GM19372 (cell line): ENCODE results near the gene CCR9.

Source experiments
- ATAC-seq: cut with Tn5 transposase; IDR thresholded peaks from one replicate; pipeline ENCODE4 v1.9.1; 2021; ENCODE audit warnings: mild to moderate bottlenecking, low read depth, moderate library complexity; ENCODE audit not compliant: unreplicated experiment

The CCR9 gene

DNA sequence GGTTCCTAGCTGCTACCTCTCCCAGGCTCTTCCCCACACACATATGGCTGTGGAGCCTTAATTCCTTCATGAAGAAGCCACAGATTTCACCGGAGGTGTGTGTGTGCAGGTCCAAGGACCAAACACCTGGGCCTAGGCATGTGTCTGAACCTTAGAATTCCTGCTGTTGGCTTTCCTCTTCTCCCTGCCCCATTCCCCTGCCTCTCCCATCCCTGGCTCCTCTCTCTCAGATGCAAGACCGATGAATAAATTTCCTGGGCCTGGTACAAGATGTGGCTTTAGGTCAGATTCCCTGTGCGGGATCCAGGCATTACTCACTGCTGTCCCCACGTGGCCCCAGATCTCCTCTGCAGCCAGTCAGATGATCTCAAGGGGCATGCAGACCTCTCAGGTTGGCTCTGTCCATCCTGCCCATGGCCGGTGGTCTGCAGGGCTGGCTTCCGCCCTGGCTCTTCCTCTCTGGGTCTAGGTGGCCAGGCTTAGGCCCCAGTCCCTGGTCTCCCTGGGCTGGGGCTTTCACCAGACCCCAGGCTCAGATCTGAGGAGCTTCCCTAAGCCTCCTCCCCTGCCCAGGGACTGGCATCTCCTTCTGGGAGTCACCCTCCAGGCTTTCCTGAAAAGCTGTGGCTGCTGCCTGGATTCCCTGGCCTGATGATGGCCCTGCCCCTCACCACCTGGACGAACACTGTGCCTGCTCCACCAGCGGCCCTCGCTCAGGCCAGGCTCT is 20.5 kb downstream of the CCR9 start:
- ATAC-seq = no peak

GRCh38 chr3:45907769-45908705 is 21.7 kb downstream of the CCR9 start:
- no peak for ATAC-seq

DNA sequence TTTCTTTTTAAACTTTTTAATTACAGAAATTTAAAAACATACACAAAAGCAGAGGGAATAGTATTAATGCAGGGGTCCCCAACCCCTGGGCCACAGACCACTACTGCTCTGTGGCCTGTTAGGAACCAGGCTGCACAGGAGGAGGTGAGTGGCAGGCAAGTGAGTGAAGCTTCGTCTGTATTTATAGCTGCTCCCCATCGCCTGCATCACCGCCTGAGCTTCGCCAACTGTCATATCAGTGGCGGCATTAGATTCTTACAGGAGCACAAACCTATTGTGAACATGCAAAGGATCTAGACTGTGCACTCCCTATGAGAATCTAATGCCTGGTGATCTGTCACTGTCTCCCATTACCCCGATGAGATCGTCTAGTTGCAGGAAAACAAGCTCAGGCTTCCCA is 22.4 kb downstream of the CCR9 start:
- no peak for ATAC-seq

- no peak for ATAC-seq
Observed at GRCh38 chr3:45909542-45909941, 23.2 kb downstream of the CCR9 start.

DNA sequence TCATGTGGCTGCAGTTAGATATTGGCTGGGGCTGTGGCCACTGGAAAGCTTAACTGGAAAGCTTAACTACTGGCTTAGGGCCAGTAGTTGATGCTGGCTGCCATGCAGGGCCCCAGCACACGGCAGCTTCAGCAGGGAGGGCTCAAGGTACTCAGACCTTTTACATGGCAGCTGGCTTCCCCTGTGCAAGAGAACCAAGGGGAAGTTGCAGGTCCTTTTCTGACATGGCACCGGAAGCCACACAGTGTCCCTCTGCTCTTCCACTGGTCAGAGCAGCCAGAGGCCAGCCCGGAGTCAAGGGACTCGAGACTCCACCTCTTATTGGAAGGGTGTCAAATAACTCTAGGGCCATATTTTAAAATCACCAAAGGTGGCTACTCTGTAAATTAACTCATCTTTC is 24.5 kb downstream of the CCR9 start:
- no peak for ATAC-seq

DNA sequence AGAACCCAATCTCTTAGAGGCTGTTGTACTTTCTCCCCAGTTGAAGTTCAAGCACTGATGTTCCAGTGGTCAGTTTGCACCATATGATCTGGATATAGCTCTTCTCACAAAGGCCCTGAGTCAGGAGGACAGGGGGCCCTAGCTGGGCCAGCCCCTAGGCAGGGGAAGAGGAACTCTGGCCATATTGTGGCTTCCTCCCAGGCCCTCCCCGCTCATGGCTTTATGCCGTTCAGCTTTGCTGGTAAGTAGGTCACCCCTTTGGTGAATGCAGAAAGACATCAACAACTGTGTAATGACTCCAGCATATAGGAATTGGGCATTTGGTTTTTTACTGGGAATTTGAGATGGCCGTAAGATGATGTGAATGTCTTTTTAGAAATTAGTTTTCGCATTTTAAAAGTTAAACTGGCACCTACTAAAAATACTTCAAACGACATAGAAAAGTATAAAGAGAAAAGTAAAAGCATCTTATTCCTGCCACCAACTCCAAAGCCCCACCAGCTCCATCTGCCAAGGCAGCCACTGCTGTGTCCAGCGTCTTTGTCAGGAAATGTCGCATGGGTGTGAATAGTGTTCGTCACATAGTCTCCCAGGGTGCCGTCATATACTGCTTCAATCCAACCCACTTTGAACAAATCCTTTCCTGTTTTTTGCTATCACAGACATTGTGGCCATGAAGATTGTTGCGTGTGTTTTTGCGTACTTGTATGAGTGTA is 25.3 kb downstream of the CCR9 start:
- ATAC-seq = no peak

GRCh38 chr3:45912435-45912834 is 26.1 kb downstream of the CCR9 start:
- no peak for ATAC-seq

GRCh38 chr3:45914362-45915058 is 28.2 kb downstream of the CCR9 start:
- ATAC-seq = no peak

- ATAC-seq = no peak
Observed at GRCh38 chr3:45915059-45915439, 28.7 kb downstream of the CCR9 start.

- ATAC-seq = peak; percentile 90
Observed at GRCh38 chr3:45915518-45916231, 29.3 kb downstream of the CCR9 start.

DNA sequence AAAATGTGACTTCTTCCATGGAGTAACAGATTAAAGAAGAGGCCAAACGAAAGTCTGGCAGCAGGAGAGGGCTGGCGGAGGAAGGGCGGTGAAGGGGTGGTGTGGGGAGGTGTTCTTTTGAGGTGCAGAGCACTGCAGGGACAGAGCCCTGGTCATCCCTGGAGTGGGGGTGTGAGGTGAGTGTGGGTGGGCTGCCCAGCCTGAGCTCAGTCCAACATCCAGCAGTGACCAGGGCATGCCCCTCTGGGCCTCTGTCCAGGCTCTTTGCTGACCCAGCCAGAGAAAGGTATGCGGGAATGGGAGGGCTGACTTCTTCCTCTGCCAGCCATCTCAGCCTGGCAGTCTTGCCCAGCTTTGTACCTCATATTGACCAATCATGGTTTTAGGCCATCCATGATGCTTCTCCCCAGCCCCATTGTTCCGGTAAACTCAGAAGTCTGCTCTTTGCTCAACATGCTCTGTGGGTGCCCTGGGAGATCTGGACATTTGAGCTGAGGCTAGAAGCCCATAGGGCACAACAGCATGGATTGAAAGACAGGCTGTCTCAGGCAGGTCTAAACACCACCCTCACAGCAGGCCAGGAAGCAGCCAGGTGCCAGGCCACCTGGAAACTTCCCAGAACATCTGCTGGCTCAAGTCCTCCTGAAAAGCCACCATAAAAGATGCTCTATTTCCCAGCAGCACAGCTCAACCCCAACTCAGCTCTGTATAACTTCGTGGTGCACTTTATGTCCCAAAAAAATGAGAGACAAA is 31.0 kb downstream of the CCR9 start:
- ATAC-seq = no peak

DNA sequence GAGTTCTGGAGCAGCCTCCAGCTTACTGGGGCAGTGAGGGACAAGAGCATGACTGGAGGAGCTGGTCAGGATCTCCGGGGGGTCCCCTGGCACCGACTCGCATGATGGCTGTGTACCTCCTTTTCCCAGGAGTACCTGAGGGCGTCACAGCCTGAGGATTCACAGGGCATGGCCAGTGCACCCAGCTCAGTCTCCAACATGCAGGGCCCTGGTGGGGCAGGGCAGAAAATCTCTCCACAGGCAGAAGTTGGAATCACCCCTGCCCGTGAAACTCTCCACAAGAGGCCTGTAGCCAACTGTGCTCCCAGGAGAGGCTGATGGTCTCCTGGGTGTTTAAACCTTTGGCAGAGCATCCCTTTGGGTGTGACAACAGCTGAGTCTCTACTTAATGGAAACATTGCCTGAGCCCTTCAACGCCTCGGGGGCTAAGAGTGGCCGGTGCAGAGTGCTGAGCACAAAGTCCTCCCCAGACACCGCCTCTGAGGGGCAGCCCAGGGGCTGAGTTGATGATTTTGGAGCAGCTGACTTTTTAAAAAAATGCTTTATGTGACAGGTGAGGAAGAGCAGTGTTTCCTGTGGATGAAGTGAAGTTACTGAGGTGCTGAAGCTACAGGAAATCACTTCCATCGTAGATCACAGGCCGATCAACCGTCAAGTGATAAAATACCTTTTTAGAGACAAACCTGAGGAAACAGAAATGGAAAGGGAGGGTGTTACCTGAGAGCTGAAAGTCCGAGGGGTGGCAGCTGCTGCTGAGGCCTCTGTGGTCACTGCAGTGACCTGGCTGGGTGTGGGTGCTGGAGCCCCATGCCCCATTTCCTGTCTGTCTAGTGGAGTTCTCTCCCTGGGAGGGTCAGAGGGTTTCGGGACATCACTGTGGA is 35.1 kb downstream of the CCR9 start:
- no peak for ATAC-seq

DNA sequence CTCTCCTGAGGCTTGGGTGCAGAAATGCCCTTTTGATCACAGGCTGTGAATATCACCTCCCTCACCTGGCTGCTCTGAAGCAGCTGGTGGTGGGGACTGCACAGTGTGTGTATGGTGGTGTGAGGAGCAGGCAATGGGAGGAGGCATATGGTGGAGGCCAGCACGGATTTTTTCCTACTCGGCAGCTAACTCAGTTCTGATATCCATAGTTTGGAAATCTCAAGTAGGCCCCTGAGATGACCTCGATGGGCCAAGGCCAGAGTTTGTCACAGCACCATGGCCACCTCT is 35.6 kb downstream of the CCR9 start:
- ATAC-seq = no peak

DNA sequence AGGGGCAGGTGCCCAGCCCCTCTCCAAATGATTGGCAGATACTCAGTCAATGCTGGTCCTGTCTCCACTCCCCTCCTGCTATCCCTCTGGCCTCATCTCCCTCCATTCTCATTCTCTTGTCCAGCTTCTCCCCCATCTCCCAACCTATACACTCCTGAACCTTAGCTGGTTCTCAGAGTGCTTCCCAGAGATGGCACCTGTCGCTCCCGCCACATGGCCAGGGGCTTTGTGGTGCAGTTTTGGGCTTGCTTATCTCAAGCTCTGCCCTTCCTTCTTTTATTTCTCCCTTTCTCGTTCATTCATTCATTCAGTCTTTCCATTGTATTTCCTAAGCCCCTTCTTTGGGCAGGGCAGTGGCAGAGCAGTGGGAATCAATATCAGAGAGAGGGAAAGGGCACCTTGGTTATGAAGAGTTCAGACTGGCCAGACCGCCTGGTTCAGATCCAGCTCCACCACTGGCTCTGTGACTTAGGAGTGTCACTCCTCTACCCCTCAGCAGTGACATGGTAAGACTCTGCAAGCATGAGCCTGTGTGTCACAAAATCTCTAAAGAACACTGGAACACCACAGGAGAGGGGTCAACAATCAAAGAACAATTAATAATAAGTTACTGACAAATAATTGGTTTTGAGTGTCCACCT is 36.7 kb downstream of the CCR9 start:
- ATAC-seq = no peak

DNA sequence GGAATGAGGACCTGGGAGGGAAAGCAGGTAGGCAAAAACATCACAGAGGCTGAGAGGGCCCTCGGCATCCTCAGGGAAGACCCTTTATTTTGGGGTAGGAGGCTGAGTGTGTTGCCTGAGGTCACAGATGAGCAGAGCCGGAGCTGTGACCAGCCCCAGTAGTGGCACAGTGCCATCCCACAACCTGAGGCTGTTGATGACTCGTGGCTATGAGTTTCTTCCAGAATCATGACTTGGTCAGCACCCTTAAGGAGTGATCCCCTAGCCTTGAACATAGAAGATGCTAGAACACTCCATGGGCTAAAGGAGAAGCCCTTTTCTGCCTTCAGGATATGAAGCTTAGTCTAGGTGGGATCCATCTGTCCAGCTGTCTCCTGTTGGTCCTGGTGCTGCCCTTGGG is 37.4 kb downstream of the CCR9 start:
- no peak for ATAC-seq

- no peak for ATAC-seq
Observed at GRCh38 chr3:45927881-45928280, 41.5 kb downstream of the CCR9 start.

GRCh38 chr3:45929042-45929679 is 42.8 kb downstream of the CCR9 start:
- ATAC-seq = no peak

DNA sequence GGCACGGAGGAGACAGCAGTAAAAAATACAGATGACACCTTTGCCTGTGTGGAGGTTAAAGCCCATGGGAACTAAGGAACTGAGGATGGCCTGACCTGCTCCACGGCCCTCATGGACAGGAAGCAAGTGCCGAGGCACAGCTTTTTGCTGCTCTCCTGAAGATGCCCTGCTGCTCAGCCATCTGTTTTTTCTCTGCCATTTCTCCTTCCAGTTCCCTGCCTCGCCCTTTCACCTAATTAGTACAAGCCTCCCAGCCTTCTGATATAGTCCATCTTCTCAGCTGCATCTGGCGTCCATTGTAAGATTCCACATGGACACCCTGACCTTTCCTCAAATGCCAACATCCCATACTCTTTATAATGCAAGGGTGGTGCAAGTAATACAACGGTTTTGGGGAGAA is 45.2 kb downstream of the CCR9 start:
- ATAC-seq = no peak
